ENCODE data around the gene DDX20.

GRCh38 chr1:111778066-111778465 lies 22.4 kb downstream of the DDX20 start:
- TF ChIP-seq, protein P1, sequence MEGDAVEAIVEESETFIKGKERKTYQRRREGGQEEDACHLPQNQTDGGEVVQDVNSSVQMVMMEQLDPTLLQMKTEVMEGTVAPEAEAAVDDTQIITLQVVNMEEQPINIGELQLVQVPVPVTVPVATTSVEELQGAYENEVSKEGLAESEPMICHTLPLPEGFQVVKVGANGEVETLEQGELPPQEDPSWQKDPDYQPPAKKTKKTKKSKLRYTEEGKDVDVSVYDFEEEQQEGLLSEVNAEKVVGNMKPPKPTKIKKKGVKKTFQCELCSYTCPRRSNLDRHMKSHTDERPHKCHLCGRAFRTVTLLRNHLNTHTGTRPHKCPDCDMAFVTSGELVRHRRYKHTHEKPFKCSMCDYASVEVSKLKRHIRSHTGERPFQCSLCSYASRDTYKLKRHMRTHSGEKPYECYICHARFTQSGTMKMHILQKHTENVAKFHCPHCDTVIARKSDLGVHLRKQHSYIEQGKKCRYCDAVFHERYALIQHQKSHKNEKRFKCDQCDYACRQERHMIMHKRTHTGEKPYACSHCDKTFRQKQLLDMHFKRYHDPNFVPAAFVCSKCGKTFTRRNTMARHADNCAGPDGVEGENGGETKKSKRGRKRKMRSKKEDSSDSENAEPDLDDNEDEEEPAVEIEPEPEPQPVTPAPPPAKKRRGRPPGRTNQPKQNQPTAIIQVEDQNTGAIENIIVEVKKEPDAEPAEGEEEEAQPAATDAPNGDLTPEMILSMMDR (IDR thresholded peaks at IDR 0.05), result no peak
- TF ChIP-seq RFX5 (IDR thresholded peaks at IDR 0.05; ENCODE audit: low read length), result no peak
- TF ChIP-seq, protein P2, sequence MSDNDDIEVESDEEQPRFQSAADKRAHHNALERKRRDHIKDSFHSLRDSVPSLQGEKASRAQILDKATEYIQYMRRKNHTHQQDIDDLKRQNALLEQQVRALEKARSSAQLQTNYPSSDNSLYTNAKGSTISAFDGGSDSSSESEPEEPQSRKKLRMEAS (IDR thresholded peaks at IDR 0.05; ENCODE audit: low read depth), result no peak
- no peak for TF ChIP-seq RCOR1 (IDR thresholded peaks at IDR 0.05; ENCODE audit: low read length)

Data from SK-N-SH (cell line).